Measurements from ENCODE around the gene ST3GAL2. TPM values are rescaled to one million over a fixed set of nuclear protein-coding genes. Genes with fewer than 3 reads are reported as not detected.

The ST3GAL2 gene
- total and polyA plus RNA-seq, 9 donors: 6.2 to 49.7 (median 23.4) TPM

GRCh38 chr16:70448075-70448474 lies 9.2 kb upstream of the ST3GAL2 start:
- no peaks in the 10 kb centered on the region for H3K9me3 ChIP-seq
- no peak overlapping the region for H3K4me3 ChIP-seq
- H3K36me3 ChIP-seq: no peaks in the 10 kb centered on the region
- no peak overlapping the region for H3K27ac ChIP-seq
- no peak for DNase-seq
- H3K27me3 ChIP-seq: no peaks in the 10 kb centered on the region
- 81 to 88% (median 85%) methylated on average over 6 of the region's 6 CpGs for WGBS, 3 donors
- peaks cover 2% of the 10 kb centered on the region for H3K4me1 ChIP-seq (ENCODE audit: insufficient read depth)
- intact Hi-C loops (cut with DNase I): no loop called here
- TF ChIP-seq EP300 (IDR thresholded peaks at IDR 0.05): no peak
- TF ChIP-seq POLR2A (IDR thresholded peaks at IDR 0.05): no peak
- TF ChIP-seq, protein P1, sequence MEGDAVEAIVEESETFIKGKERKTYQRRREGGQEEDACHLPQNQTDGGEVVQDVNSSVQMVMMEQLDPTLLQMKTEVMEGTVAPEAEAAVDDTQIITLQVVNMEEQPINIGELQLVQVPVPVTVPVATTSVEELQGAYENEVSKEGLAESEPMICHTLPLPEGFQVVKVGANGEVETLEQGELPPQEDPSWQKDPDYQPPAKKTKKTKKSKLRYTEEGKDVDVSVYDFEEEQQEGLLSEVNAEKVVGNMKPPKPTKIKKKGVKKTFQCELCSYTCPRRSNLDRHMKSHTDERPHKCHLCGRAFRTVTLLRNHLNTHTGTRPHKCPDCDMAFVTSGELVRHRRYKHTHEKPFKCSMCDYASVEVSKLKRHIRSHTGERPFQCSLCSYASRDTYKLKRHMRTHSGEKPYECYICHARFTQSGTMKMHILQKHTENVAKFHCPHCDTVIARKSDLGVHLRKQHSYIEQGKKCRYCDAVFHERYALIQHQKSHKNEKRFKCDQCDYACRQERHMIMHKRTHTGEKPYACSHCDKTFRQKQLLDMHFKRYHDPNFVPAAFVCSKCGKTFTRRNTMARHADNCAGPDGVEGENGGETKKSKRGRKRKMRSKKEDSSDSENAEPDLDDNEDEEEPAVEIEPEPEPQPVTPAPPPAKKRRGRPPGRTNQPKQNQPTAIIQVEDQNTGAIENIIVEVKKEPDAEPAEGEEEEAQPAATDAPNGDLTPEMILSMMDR (IDR thresholded peaks at IDR 0.05): no peak

DNA sequence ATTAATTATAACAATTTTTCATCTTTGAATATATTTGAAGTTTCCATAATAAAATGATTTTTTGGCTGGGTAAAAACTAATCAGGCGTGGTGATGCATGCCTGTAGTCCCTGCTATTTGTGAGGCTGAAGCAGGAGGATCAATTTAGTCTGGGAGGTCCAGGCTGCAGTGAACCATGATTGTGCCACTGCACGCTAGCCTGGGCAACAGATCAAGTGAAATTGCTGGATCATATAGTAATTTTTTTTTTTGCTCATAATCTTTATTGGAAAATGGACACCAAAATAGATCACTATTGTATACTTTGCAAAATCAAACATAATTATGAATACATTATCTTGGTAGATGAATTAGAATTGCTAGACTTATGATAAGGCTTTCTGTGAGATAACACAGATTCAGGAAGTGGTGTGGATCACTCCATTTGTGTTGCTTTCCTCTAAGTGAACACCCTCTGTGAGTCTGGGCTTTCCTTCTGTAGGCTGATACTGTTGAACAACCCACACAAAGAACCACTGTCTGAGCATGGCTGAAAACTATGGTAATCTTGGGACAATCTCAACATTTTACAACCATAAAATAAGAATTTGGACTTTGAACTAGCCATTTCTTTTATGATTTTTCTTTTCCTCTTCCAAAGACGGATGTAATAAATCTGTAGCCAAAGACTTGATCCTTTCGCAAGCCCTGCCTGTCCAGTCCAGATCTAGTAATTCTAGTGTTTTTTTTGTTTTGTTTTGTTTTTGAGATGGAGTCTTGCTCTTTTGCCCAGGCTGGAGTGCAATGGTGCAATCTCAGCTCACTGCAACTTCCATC lies 5.6 kb upstream of the ST3GAL2 start:
- no peaks in the 10 kb centered on the region for H3K9me3 ChIP-seq
- H3K4me3 ChIP-seq: no peak overlapping the region
- TF ChIP-seq EP300 (IDR thresholded peaks at IDR 0.05): no peak
- TF ChIP-seq POLR2A (IDR thresholded peaks at IDR 0.05): no peak
- TF ChIP-seq, protein P1 (IDR thresholded peaks at IDR 0.05): no peak
- no peaks in the 10 kb centered on the region for H3K4me1 ChIP-seq (ENCODE audit: insufficient read depth)
- no peaks in the 10 kb centered on the region for H3K27me3 ChIP-seq
- no peak for DNase-seq
- H3K36me3 ChIP-seq: no peaks in the 10 kb centered on the region
- no peak overlapping the region for H3K27ac ChIP-seq
- intact Hi-C loops (cut with DNase I): no loop called here
- WGBS, 3 donors: 77 to 90% (median 89%) methylated on average over 4 of the region's 4 CpGs

DNA sequence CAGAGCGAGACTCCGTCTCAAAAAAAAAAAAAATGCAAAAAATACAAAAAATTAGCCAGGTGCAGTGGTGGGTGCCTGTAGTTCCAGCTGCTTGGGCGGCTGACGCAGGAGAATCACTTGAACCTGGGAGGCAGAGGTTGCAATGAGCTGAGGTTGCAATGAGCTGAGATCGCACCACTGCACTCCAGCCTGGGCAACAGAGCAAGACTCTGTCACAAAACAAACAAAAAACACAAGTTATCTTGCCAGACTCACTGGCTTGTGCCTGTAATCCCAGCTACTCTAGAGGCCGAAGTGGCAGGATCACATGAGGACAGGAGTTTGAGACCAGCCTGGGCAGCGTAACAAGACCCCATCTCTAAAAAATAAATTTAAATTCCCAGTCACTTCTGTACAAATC lies 3.4 kb upstream of the ST3GAL2 start:
- intact Hi-C loops (cut with DNase I): no loop called here
- TF ChIP-seq, protein P1 (IDR thresholded peaks at IDR 0.05): no peak
- TF ChIP-seq POLR2A (IDR thresholded peaks at IDR 0.05) (no peak), EP300 (IDR thresholded peaks at IDR 0.05) (no peak)

DNA sequence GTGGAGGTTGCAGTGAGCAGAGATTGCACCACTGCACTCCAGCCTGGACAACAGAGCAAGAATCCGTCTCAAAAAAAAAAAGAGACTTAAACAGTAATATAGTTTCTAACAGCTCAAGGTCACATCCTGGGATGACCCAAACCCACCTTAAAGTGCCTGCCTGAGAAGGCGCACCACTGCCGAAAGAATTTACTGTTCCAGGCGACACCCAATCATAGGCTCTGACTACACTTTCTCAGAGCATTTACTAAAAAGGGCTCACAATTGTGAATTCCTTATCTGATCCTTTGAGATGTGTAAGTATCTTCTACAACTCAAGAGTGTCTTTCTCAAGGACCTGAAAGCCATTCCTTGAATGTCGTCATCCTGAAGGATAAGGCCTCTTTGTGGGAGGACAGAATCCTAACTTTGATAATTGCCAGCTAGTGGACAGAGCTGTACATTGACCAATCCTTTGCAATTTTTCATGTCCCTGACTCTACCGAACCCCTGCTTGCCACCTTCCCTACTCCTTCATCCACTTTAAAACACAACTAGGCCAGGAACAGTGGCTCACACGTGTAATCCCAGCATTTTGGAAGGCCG lies 2.6 kb upstream of the ST3GAL2 start:
- no peak overlapping the region for H3K4me3 ChIP-seq
- peaks cover 2% of the 10 kb centered on the region for H3K4me1 ChIP-seq (ENCODE audit: insufficient read depth)
- DNase-seq: no peak
- no peak for TF ChIP-seq EP300 (IDR thresholded peaks at IDR 0.05)
- no peak for TF ChIP-seq POLR2A (IDR thresholded peaks at IDR 0.05)
- TF ChIP-seq, protein P1 (IDR thresholded peaks at IDR 0.05): no peak
- intact Hi-C loops (cut with DNase I): no loop called here
- H3K27me3 ChIP-seq: no peaks in the 10 kb centered on the region
- 84 to 89% (median 85%) methylated on average over 8 of the region's 8 CpGs for WGBS, 3 donors
- no peaks in the 10 kb centered on the region for H3K9me3 ChIP-seq
- no peaks in the 10 kb centered on the region for H3K36me3 ChIP-seq
- no peak overlapping the region for H3K27ac ChIP-seq

More for the DNA sequence above, 3.4 kb upstream of the ST3GAL2 start:
- Histone ChIP-seq H3K4me3 (no peak overlapping the region), H3K27me3 (no peaks in the 10 kb centered on the region), H3K27ac (no peak overlapping the region), H3K36me3 (no peaks in the 10 kb centered on the region), H3K9me3 (no peaks in the 10 kb centered on the region), H3K4me1 (ENCODE audit: insufficient read depth) (no peaks in the 10 kb centered on the region)
- WGBS, 3 donors: 94 to 97% (median 95%) methylated on average over 7 of the region's 7 CpGs
- no peak for DNase-seq

Data from ovary (tissue), 9 donors.